Type B pancreatic cell (in vitro differentiated cells): ENCODE measurements around the gene RBBP8. TPM values are rescaled to one million over a fixed set of nuclear protein-coding genes. Genes with fewer than 3 reads are reported as not detected.

Experiments
- DNase-seq: peaks from one replicate; pipeline ENCODE4 v3.0.0; 2021; ENCODE audit warnings: mixed read lengths; ENCODE audit not compliant: unreplicated experiment; ENCODE audit errors: extremely low spot score
- H3K27ac Mint-ChIP-seq: 2 replicates; pipeline ENCODE4 v1.8.0; 2021; ENCODE audit warnings: mild to moderate bottlenecking, mixed read lengths
- H3K27me3 Mint-ChIP-seq: 2 replicates; pipeline ENCODE4 v1.8.0; 2021; ENCODE audit warnings: mixed read lengths
- H3K36me3 Mint-ChIP-seq: 2 replicates; pipeline ENCODE4 v1.8.0; 2021; ENCODE audit warnings: mixed read lengths
- H3K4me1 Mint-ChIP-seq: one replicate; pipeline ENCODE4 v1.8.0; 2021; ENCODE audit warnings: mixed read lengths; ENCODE audit not compliant: unreplicated experiment
- H3K4me3 Mint-ChIP-seq: 2 replicates; pipeline ENCODE4 v1.8.0; 2021; ENCODE audit warnings: mild to moderate bottlenecking, mixed read lengths
- H3K9me3 Mint-ChIP-seq: 2 replicates; pipeline ENCODE4 v1.8.0; 2021; ENCODE audit warnings: mixed read lengths
- CTCF ChIP-seq: fragments of 200-600 bp; sonication (generic); conservative IDR thresholded peaks from 2 replicates; pipeline ENCODE4 v1.5.0; 2021; ENCODE audit warnings: antibody characterized with exemption, mild to moderate bottlenecking
- total RNA-seq: library from RNA; stranded (reverse); gene quantifications from 2 replicates; pipeline ENCODE4 v1.2.1, GENCODE V29; 2021; ENCODE audit warnings: low replicate concordance

The RBBP8 gene
- total RNA-seq, 1 donor from 2014 or later, result 26.7 TPM

DNA sequence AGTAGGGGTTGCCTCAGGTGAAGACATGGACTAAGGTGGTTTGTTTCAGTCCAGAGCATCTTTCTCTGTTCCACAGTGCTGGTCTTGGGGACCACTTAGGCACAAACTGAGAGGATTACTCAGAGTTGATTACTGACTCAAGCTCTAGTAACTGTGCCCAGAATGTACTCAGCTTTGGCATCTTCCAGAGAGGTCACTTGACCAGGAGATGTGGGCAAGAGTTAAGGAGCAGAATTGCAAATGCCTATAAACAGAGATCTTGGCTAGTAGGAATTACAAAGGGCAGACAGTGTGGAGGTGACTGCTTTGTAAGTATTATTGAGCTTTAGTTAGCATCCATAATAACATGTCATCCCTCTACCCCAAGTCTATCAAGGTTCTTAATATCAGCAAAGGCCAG is 109.0 kb downstream of the RBBP8 start:
- TF ChIP-seq CTCF, result no peak
- Mint-ChIP-seq H3K27ac (no peak overlapping the region), H3K27me3 (no peaks in the 10 kb centered on the region), H3K36me3 (no peaks in the 10 kb centered on the region), H3K4me1 (peaks cover under 1% of the 10 kb centered on the region), H3K4me3 (no peak overlapping the region), H3K9me3 (no peaks in the 10 kb centered on the region)
- DNase-seq, result no peak

- H3K36me3 Mint-ChIP-seq, result no peaks in the 10 kb centered on the region
- no peaks in the 10 kb centered on the region for H3K9me3 Mint-ChIP-seq
- DNase-seq, result no peak
- H3K27me3 Mint-ChIP-seq, result no peaks in the 10 kb centered on the region
- H3K4me1 Mint-ChIP-seq, result no peaks in the 10 kb centered on the region
- TF ChIP-seq CTCF, result no peak
- H3K4me3 Mint-ChIP-seq, result no peak overlapping the region
- H3K27ac Mint-ChIP-seq, result no peak overlapping the region
These were observed 110.8 kb downstream of the RBBP8 start for GRCh38 chr18:23043803-23044376.

DNA sequence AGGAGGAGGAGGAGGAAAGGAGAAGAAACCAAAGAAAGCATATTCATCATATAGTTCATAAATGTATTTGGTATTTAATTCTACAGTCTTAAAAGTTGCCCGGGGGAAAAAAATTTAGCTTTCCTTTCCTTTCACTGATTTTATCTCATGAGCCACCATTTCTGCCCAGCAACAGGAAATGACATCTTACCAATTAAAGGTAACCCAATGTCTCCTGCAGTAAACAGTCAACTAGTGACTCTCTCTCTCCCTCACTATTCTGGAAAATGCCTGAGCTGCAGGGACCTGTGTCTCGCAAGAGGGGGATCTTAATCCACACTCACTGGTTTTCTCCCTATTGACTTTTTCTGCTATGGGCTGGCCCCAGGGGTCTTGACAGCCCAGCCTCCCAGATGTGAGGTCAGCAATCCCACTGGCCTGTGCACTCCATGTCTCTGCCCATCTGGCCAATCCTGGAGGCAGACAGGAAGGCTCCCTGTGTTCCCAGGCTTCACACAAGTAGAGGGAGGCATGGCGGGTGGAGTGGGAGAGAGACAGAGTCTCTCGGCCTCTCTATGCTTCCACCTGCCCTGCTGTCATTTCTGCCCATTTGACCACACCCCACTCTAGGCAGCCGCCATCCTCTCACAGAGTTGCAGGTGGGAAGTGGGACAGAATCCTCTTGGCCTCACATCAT is 116.7 kb downstream of the RBBP8 start:
- no peaks in the 10 kb centered on the region for H3K36me3 Mint-ChIP-seq
- H3K4me3 Mint-ChIP-seq, result no peak overlapping the region
- no peak for DNase-seq
- TF ChIP-seq CTCF, result no peak
- H3K9me3 Mint-ChIP-seq, result no peaks in the 10 kb centered on the region
- H3K27ac Mint-ChIP-seq, result no peak overlapping the region
- peaks cover 6% of the 10 kb centered on the region for H3K27me3 Mint-ChIP-seq
- peaks cover 13% of the 10 kb centered on the region for H3K4me1 Mint-ChIP-seq

- no peak overlapping the region for H3K27ac Mint-ChIP-seq
- no peak overlapping the region for H3K4me3 Mint-ChIP-seq
- H3K9me3 Mint-ChIP-seq, result no peaks in the 10 kb centered on the region
- no peak for DNase-seq
- no peaks in the 10 kb centered on the region for H3K36me3 Mint-ChIP-seq
- peaks cover 17% of the 10 kb centered on the region for H3K4me1 Mint-ChIP-seq
- peak; percentile 64 for TF ChIP-seq CTCF
- peaks cover 6% of the 10 kb centered on the region for H3K27me3 Mint-ChIP-seq
These were observed 120.8 kb downstream of the RBBP8 start for GRCh38 chr18:23053776-23054457.

GRCh38 chr18:23054553-23054952 is 121.4 kb downstream of the RBBP8 start:
- H3K4me3 Mint-ChIP-seq, result no peak overlapping the region
- H3K36me3 Mint-ChIP-seq, result no peaks in the 10 kb centered on the region
- no peaks in the 10 kb centered on the region for H3K9me3 Mint-ChIP-seq
- peaks cover 6% of the 10 kb centered on the region for H3K27me3 Mint-ChIP-seq
- TF ChIP-seq CTCF, result no peak
- DNase-seq, result no peak
- H3K27ac Mint-ChIP-seq, result no peak overlapping the region
- H3K4me1 Mint-ChIP-seq, result peaks cover 17% of the 10 kb centered on the region
